ENCODE data around the gene CDH13. TPM values are rescaled to one million over a fixed set of nuclear protein-coding genes. Genes with fewer than 3 reads are reported as not detected.

Gene CDH13
- total and polyA plus RNA-seq, 7 donors: 6.1 to 30.7 (median 22.8) TPM

DNA sequence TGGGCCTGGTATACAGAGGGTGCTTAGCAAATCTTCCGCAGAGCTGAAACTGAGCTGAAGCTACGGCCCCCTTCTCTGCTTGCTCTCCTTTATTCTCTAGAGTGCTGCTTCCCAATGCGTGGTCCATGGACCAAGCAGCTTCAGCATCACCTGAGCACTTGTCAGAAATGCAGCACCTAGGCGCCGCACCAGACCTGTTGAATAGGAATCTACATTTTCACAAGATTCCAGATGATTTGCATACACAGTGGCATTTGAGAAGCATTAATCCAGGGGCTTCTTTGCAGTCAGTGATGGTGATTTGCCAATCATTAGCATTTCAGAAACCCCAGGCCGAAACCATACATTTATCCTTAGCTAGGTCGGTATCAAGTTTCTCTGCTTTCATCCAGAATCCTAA is 204.2 kb downstream of the CDH13 start:
- Histone ChIP-seq H3K9me3 (no peaks in the 10 kb centered on the region), H3K4me3 (no peak overlapping the region), H3K4me1 (no peaks in the 10 kb centered on the region), H3K27me3 (ENCODE audit: insufficient read depth in 3 of 3, low read length in 2 of 3) (no peaks in the 10 kb centered on the region), H3K27ac (no peak overlapping the region), H3K36me3 (ENCODE audit: insufficient read depth in 1 of 2, low read depth in 1 of 2) (no peaks in the 10 kb centered on the region)
- TF ChIP-seq, protein P1, sequence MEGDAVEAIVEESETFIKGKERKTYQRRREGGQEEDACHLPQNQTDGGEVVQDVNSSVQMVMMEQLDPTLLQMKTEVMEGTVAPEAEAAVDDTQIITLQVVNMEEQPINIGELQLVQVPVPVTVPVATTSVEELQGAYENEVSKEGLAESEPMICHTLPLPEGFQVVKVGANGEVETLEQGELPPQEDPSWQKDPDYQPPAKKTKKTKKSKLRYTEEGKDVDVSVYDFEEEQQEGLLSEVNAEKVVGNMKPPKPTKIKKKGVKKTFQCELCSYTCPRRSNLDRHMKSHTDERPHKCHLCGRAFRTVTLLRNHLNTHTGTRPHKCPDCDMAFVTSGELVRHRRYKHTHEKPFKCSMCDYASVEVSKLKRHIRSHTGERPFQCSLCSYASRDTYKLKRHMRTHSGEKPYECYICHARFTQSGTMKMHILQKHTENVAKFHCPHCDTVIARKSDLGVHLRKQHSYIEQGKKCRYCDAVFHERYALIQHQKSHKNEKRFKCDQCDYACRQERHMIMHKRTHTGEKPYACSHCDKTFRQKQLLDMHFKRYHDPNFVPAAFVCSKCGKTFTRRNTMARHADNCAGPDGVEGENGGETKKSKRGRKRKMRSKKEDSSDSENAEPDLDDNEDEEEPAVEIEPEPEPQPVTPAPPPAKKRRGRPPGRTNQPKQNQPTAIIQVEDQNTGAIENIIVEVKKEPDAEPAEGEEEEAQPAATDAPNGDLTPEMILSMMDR (IDR thresholded peaks at IDR 0.05): no peak
- ATAC-seq (no peak), DNase-seq (no peak)
- intact Hi-C loops (cut with DNase I): no loop called here
- 85 to 95% (median 89%) methylated on average over 7 of the region's 7 CpGs for WGBS, 3 donors

DNA sequence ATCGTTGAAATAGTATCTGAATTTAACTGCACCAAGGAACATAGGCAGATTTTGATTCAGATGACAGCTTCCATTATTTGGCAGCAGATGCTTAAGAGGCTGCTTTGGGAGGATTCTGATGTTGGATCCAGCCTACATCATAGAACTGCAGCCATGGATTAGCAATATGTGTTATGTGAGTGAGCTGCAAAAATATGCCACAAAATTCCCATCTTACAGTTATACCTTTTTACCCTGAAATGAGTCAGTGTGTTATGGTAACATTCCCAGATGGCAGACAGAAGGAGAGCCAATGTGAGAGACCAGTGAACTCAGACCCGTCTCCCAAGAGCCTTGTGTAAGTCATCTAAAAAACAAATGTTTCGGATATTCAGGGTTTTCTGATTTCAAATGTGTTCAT is 206.1 kb downstream of the CDH13 start:
- Histone ChIP-seq H3K27me3 (ENCODE audit: insufficient read depth in 3 of 3, low read length in 2 of 3) (no peaks in the 10 kb centered on the region), H3K27ac (no peak overlapping the region), H3K36me3 (ENCODE audit: insufficient read depth in 1 of 2, low read depth in 1 of 2) (no peaks in the 10 kb centered on the region), H3K4me1 (no peaks in the 10 kb centered on the region), H3K9me3 (no peaks in the 10 kb centered on the region), H3K4me3 (no peak overlapping the region)
- WGBS, 3 donors: 70 to 72% (median 71%) methylated on average over 3 of the region's 3 CpGs
- ATAC-seq: no peak
- intact Hi-C loops (cut with DNase I): no loop called here
- DNase-seq: no peak
- TF ChIP-seq, protein P1 (IDR thresholded peaks at IDR 0.05): no peak

DNA sequence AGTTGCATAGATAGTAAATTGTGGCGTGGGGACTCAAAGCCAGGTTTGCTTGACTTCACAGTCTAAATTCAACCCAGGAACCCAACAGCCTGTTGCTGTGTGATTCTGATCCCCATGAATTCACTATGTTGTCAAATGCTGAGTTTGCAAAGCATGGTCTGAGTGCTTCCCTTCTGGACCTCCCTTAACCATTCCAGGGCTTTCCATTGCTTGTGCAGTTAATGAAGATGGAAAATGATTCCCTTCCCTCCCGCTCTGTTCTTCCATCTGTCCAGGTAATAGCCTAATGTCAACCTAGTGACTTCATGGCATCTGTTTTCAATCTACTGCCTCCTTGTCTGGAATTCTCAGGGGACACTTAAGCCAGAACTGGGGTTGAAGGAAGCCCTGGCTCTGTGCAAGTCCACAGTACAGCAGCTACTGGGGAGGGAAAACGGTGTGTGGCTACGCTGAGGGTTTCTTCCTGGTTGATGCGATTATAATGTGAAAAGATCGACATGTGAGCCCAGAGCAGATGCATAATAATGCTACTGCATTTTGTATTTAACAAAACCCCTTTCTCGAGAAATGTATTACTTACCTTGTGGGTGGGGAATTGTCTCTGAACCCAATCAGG is 206.7 kb downstream of the CDH13 start:
- 86 to 89% (median 87%) methylated on average over 7 of the region's 7 CpGs for WGBS, 3 donors
- Histone ChIP-seq H3K9me3 (no peaks in the 10 kb centered on the region), H3K27me3 (ENCODE audit: insufficient read depth in 3 of 3, low read length in 2 of 3) (no peaks in the 10 kb centered on the region), H3K4me1 (no peaks in the 10 kb centered on the region), H3K4me3 (no peak overlapping the region), H3K27ac (no peak overlapping the region), H3K36me3 (ENCODE audit: insufficient read depth in 1 of 2, low read depth in 1 of 2) (no peaks in the 10 kb centered on the region)
- intact Hi-C loops (cut with DNase I): no loop called here
- no peak for ATAC-seq
- TF ChIP-seq, protein P1 (IDR thresholded peaks at IDR 0.05): no peak
- no peak for DNase-seq

DNA sequence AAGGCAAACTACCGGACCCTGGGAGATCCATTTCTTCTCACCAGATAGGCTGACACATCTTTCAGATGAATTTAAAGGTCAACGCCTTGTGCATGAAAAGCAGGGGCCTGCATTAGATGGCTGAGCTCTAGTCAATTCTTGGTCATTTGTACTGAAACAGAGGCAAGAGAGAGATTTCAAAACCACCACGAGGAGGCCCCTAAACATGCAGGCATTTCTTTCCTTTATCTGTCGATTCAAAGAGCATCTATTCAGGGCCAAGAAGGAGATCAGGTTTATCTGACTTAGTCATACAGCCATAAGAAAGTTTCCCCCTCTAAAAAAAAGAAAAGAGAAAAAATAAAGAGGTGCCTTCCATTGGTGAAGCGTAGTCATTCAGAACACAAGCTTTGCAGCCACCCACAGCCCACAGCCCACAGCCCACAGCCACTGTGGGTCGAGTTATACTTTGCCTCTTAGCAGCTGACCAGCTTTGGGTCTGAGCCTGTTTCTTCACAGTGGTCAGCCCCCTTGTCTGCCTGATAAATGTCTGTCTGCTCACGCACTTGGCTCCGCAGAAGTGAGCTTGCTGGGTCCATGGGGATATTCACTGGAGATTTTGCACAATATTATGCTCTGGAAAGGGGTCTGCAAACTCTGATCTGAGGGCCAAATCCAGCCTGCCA is 207.5 kb downstream of the CDH13 start:
- DNase-seq (no peak), ATAC-seq (no peak)
- WGBS, 3 donors: 78 to 82% (median 79%) methylated on average over 8 of the region's 8 CpGs
- Histone ChIP-seq H3K9me3 (no peaks in the 10 kb centered on the region), H3K27ac (no peak overlapping the region), H3K4me1 (no peaks in the 10 kb centered on the region), H3K27me3 (ENCODE audit: insufficient read depth in 3 of 3, low read length in 2 of 3) (no peaks in the 10 kb centered on the region), H3K36me3 (ENCODE audit: insufficient read depth in 1 of 2, low read depth in 1 of 2) (no peaks in the 10 kb centered on the region), H3K4me3 (no peak overlapping the region)
- intact Hi-C loops (cut with DNase I): no loop called here
- TF ChIP-seq, protein P1 (IDR thresholded peaks at IDR 0.05): no peak

All from psoas muscle (tissue), 8 donors.